Heart right ventricle (tissue), 16 donors: Measurements from ENCODE around the gene RMDN2. TPM values are rescaled to one million over a fixed set of nuclear protein-coding genes. Genes with fewer than 3 reads are reported as not detected.

Experiments
- ATAC-seq, 8 donors: fragments of 200-7000 bp; cut with Tn5 transposase; one replicate each; pipeline ENCODE4 v1.9.1; 2020; ENCODE audit warnings: mild to moderate bottlenecking in 8 of 8, moderate library complexity in 8 of 8, moderate number of reproducible peaks in 1 of 8
- DNase-seq, 2 donors: peaks; one replicate each; pipeline ENCODE4 v3.0.0-alpha.2; 2020
- H3K27ac ChIP-seq, 10 donors: fragments of 200-600 bp; sonication (generic) in 2 of 10; one replicate each; pipeline versions ENCODE4 v1.5.0 to v1.8.0; 2020 to 2022; ENCODE audit warnings: mild to moderate bottlenecking in 3 of 10
- H3K27me3 ChIP-seq, 7 donors: fragments of 200-600 bp; one replicate each; pipeline ENCODE4 v1.8.0; 2021 to 2022; ENCODE audit warnings: mild to moderate bottlenecking in 2 of 7
- H3K36me3 ChIP-seq, 9 donors: fragments of 200-600 bp; sonication (generic) in 1 of 9; one replicate each; pipeline versions ENCODE4 v1.5.0 to v1.8.0; 2020 to 2022; ENCODE audit warnings: mild to moderate bottlenecking in 2 of 9
- H3K4me1 ChIP-seq, 9 donors: fragments of 200-600 bp; sonication (generic) in 1 of 9; one replicate each; pipeline versions ENCODE4 v1.5.0 to v1.8.0; 2020 to 2022; ENCODE audit warnings: mild to moderate bottlenecking in 4 of 9
- H3K4me3 ChIP-seq, 10 donors: fragments of 200-600 bp; sonication (generic) in 2 of 10; one replicate each; pipeline versions ENCODE4 v1.5.0 to v1.8.0; 2020 to 2022; ENCODE audit warnings: mild to moderate bottlenecking in 7 of 10, moderate library complexity in 2 of 10
- H3K9me3 ChIP-seq, 11 donors: fragments of 200-600 bp in 10 of 11; sonication (generic) in 2 of 11; one replicate each; pipeline versions ENCODE4 v1.5.0 to v1.8.0; 2013 to 2022; ENCODE audit warnings: mild to moderate bottlenecking in 2 of 11, control low read depth in 1 of 11, moderate library complexity in 1 of 11
- WGBS, 2 donors: extraction: QIAGEN DNeasy Blood & Tissue Kit; methylation state at CpG; one replicate each; pipeline ENCODE4 v1.1.7; 2013; ENCODE audit warnings: inconsistent platforms in 1 of 2; 5-methylcytosine and 5-hydroxymethylcytosine counted together
- intact Hi-C, 10 donors: fragments of 100-400 bp; cut with DNase I; formaldehyde crosslinking; loops; one replicate each; pipeline versions ENCODE4 v1.11.1 to v1.14.2; 2022
- polyA plus RNA-seq, 2 donors: library from polyadenylated mRNA; stranded (reverse); fragments of 200-250 nt; gene quantifications; one replicate each; pipeline ENCODE4 v1.2.3, GENCODE V29; 2013
- total RNA-seq, 10 donors: library from RNA; stranded (reverse); fragmentation: NEBNext Ultra II Directional in 3 of 10; extraction: Animal tissue kit (Norgen Biotek cat#: 25700) in 3 of 10; gene quantifications; one replicate each; pipeline versions ENCODE4 v1.2.1 to v1.2.4, GENCODE V29; 2021 to 2023
- TF ChIP-seq, protein P1 (sequence below), 9 donors: fragments of 200-600 bp; sonication (generic) in 2 of 9; IDR thresholded peaks; one replicate each; pipeline versions ENCODE4 v1.5.0 to v1.8.0; 2021 to 2022; ENCODE audit warnings: antibody characterized with exemption in 9 of 9, mild to moderate bottlenecking in 5 of 9, moderate library complexity in 1 of 9
- donor health status: Arrhythmogenic right ventricular cardiomyopathy.
- donor health status: ischemic (EF 13 %, LVEDD 7.1; RV severe dilation, severe dysfunction).
- donor health status: healthy with polysubstance abuse.
- donor health status: DM: no; HTN: yes; CAD: no.
- donor health status: DM: no; HTN: no; CAD: no.
- donor health status: ischemic (EF 25% LVEDD 6.9; RV normal size, moderate dysfunction).
- donor health status: ischemic (EF 25% LVEDD 5.7; RV mildly dilated, moderate dysfunction).
- donor health status: healthy.
- donor health status: DM: yes; HTN: yes; CAD: no.
- donor health status: Ischemic cardiomyopathy.
- donor health status: ischemic (EF 35%, LVEDD 5.7; RV mildly dilated, moderate dysfunction).
- donor health status: nonischemic (EF 11% LVEDD 7.7; RV severe dilation, severe dysfunction).
- donor health status: DM: yes; HTN: yes; CAD: no.
- donor health status: PGD.
- donor health status: ischemic (EF 29% LVEDD 5.4; RV normal size, mild dysfunction).
- donor health status: nonischemic (EF 23%, LVEDD 6.1; RV moderate dilation, normal function).

Gene RMDN2
- total and polyA plus RNA-seq, 12 donors = 2.5 to 8.5 (median 4.9) TPM

DNA sequence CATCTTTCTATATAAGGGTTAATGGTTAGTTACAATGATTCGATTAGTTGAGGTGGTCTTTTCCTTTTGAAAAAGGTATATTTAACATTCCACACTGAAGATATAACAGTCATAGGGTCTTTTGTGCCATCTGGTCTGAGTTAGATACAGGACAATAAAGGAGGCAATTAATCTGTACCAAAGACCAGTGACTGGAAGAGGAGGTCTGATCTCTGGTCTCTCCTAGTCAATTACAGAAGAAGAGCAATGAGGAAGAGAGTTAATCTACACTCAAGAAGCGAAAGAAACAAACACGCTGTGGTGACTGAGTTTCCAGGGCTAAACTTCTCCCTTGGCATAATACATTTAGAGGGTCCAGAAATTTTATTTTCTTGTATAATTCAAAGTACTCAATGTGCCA is 20.7 kb upstream of the RMDN2 start:
- no peaks in the 10 kb centered on the region for H3K27me3 ChIP-seq
- DNase-seq = no peak
- no peaks in the 10 kb centered on the region for H3K36me3 ChIP-seq
- 91 to 92% methylated on average over 3 of the region's 3 CpGs for WGBS, 2 donors
- intact Hi-C loops = no loop called here
- H3K4me1 ChIP-seq = no peaks in the 10 kb centered on the region
- ATAC-seq = no peak
- H3K4me3 ChIP-seq = no peak overlapping the region
- TF ChIP-seq, protein P1, sequence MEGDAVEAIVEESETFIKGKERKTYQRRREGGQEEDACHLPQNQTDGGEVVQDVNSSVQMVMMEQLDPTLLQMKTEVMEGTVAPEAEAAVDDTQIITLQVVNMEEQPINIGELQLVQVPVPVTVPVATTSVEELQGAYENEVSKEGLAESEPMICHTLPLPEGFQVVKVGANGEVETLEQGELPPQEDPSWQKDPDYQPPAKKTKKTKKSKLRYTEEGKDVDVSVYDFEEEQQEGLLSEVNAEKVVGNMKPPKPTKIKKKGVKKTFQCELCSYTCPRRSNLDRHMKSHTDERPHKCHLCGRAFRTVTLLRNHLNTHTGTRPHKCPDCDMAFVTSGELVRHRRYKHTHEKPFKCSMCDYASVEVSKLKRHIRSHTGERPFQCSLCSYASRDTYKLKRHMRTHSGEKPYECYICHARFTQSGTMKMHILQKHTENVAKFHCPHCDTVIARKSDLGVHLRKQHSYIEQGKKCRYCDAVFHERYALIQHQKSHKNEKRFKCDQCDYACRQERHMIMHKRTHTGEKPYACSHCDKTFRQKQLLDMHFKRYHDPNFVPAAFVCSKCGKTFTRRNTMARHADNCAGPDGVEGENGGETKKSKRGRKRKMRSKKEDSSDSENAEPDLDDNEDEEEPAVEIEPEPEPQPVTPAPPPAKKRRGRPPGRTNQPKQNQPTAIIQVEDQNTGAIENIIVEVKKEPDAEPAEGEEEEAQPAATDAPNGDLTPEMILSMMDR (IDR thresholded peaks at IDR 0.05) = no peak
- peaks cover 0 to 4% (median 0%) of the 10 kb centered on the region in 11 donors for H3K9me3 ChIP-seq
- H3K27ac ChIP-seq = no peak overlapping the region

DNA sequence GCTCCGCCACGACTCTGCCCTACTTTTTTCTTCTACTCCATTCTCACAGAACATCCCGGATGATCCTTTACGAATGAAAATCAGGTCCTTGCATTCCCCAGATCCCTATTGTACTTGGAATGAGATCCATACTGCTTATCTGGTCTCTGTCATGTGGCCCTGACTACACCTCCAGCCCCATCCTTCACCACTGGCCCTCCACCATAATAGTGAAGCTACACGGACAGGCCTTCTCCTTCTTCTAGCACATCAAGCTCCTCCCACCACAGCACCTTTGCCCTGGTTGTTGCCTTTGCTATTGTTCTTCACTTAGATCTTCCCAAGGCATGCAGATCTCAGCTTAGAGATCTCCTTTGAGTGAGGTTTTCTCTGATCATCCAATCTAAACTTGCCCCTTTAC is 20.1 kb upstream of the RMDN2 start:
- H3K9me3 ChIP-seq = peaks cover 0 to 4% (median 0%) of the 10 kb centered on the region in 11 donors
- H3K4me1 ChIP-seq = no peaks in the 10 kb centered on the region
- no peak for ATAC-seq
- H3K27me3 ChIP-seq = no peaks in the 10 kb centered on the region
- DNase-seq = no peak
- no peak overlapping the region for H3K4me3 ChIP-seq
- TF ChIP-seq, protein P1 (IDR thresholded peaks at IDR 0.05) = no peak
- intact Hi-C loops = no loop called here
- H3K36me3 ChIP-seq = no peaks in the 10 kb centered on the region
- H3K27ac ChIP-seq = no peak overlapping the region
- 67 to 88% methylated on average over 5 of the region's 5 CpGs for WGBS, 2 donors

DNA sequence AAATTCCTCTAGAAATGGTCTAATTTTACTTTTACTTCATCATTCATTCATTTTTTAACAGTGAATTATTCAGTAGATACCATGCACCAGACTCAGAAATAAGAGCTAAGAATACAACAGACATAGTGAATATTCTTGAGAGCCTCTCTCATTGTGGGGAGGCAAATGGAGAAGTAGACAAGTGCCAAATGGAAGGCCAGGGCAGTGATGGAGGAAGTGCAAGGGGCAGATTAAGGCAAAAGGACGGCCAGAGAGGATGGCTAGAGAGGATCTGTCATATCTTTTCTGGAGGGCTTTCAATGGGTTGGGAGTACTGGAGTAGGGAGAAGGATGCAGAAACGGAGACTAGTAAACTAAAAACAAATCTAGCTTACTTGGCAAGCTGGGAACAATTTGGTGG is 19.0 kb upstream of the RMDN2 start:
- intact Hi-C loops = no loop called here
- H3K9me3 ChIP-seq = peaks cover 0 to under 1% (median 0%) of the 10 kb centered on the region in 11 donors
- no peak for ATAC-seq

DNA sequence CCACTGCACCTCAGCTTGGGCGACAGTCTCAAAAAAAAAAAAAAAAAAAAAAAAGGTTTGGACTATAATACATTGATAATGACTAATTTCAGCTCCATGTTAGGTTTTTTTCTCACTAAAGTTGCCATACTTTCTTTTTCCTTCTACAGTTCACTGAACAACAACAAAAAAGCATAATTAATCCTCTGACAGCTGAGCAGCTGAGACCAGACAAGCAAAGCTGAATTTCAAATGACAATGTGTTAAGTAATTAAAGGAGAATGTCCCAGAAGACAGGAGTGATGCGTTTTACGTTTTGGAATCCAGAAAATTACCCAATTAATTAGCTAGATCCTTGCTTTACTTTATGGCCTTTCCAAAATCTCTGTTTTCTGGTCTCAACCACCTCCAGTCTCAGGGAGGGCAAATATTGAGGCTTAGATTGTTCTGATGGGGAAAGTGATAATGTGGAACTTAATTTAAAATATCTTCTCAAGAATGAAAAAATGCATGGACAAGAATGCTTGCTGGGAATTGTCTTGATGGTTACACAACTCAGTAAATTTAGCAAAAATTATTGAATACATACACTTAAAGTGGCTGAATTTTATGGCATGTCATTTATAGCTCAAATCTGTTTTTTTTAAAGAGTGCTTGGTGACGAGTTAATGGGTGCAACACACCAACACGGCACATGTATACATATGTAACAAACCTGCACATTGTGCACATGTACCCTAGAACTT is 17.4 kb upstream of the RMDN2 start:
- H3K4me3 ChIP-seq = no peak overlapping the region
- H3K36me3 ChIP-seq = no peaks in the 10 kb centered on the region
- H3K27ac ChIP-seq = no peak overlapping the region
- no peak for ATAC-seq
- TF ChIP-seq, protein P1 (IDR thresholded peaks at IDR 0.05) = no peak
- 71 to 90% methylated on average over 5 of the region's 5 CpGs for WGBS, 2 donors
- no peak for DNase-seq
- H3K27me3 ChIP-seq = no peaks in the 10 kb centered on the region
- H3K4me1 ChIP-seq = peaks cover 0 to 6% (median 0%) of the 10 kb centered on the region in 9 donors
- intact Hi-C loops = no loop called here
- H3K9me3 ChIP-seq = no peaks in the 10 kb centered on the region

More for the DNA sequence above, 19.0 kb upstream of the RMDN2 start:
- 65 to 69% methylated on average over 2 of the region's 2 CpGs for WGBS, 2 donors
- no peak for DNase-seq
- Histone ChIP-seq H3K27me3 (no peaks in the 10 kb centered on the region), H3K36me3 (no peaks in the 10 kb centered on the region), H3K4me1 (no peaks in the 10 kb centered on the region), H3K4me3 (no peak overlapping the region), H3K27ac (no peak overlapping the region)
- TF ChIP-seq, protein P1 (IDR thresholded peaks at IDR 0.05) = no peak
